ENCODE measurements around the gene C12orf43.

Gene C12orf43

GRCh38 chr12:120999191-121000120, 16.8 kb downstream of the C12orf43 start:
- peak; percentile 67 for DNase-seq (ENCODE audit: low read depth, low spot score)

GRCh38 chr12:120998435-120998834, 17.9 kb downstream of the C12orf43 start:
- no peak for DNase-seq (ENCODE audit: low read depth, low spot score)

GRCh38 chr12:120997448-120997847, 18.8 kb downstream of the C12orf43 start:
- DNase-seq (ENCODE audit: low read depth, low spot score) = no peak

GRCh38 chr12:120996133-120996746, 20.0 kb downstream of the C12orf43 start:
- no peak for DNase-seq (ENCODE audit: low read depth, low spot score)

- DNase-seq (ENCODE audit: low read depth, low spot score) = no peak
These were observed 21.5 kb downstream of the C12orf43 start for GRCh38 chr12:120994589-120995337.

GRCh38 chr12:120994059-120994458, 22.2 kb downstream of the C12orf43 start:
- no peak for DNase-seq (ENCODE audit: low read depth, low spot score)

- no peak for DNase-seq (ENCODE audit: low read depth, low spot score)
These were observed 22.8 kb downstream of the C12orf43 start for GRCh38 chr12:120993496-120993895.

GRCh38 chr12:120992989-120993388, 23.3 kb downstream of the C12orf43 start:
- DNase-seq (ENCODE audit: low read depth, low spot score) = no peak

- no peak for DNase-seq (ENCODE audit: low read depth, low spot score)
These were observed 24.3 kb downstream of the C12orf43 start for GRCh38 chr12:120991965-120992364.

GRCh38 chr12:120990487-120991055, 25.7 kb downstream of the C12orf43 start:
- DNase-seq (ENCODE audit: low read depth, low spot score) = no peak

GRCh38 chr12:120989687-120990086, 26.6 kb downstream of the C12orf43 start:
- no peak for DNase-seq (ENCODE audit: low read depth, low spot score)

GRCh38 chr12:120988658-120989057, 27.6 kb downstream of the C12orf43 start:
- DNase-seq (ENCODE audit: low read depth, low spot score) = no peak

GRCh38 chr12:120988234-120988633, 28.1 kb downstream of the C12orf43 start:
- no peak for DNase-seq (ENCODE audit: low read depth, low spot score)

- DNase-seq (ENCODE audit: low read depth, low spot score) = no peak
These were observed 31.9 kb downstream of the C12orf43 start for GRCh38 chr12:120984351-120984898.

- DNase-seq (ENCODE audit: low read depth, low spot score) = no peak
These were observed 32.5 kb downstream of the C12orf43 start for GRCh38 chr12:120983759-120984158.

GRCh38 chr12:120982659-120983058, 33.6 kb downstream of the C12orf43 start:
- no peak for DNase-seq (ENCODE audit: low read depth, low spot score)

GRCh38 chr12:120981407-120981941, 34.8 kb downstream of the C12orf43 start:
- DNase-seq (ENCODE audit: low read depth, low spot score) = no peak

GRCh38 chr12:120980800-120981368, 35.4 kb downstream of the C12orf43 start:
- DNase-seq (ENCODE audit: low read depth, low spot score) = no peak

GRCh38 chr12:120979862-120980696, 36.2 kb downstream of the C12orf43 start:
- no peak for DNase-seq (ENCODE audit: low read depth, low spot score)

Measured in astrocyte of the hippocampus (primary cell).